NCI-H345 (cell line): ENCODE results near the gene KLC4.
"Not testable (repeated sequence)": the region's sequence is repeated elsewhere in the genome, so short reads cannot be mapped to it uniquely, and the experiment has no call there.

ENCODE experiments used
- DNase-seq: peaks from one replicate; lab custom pipeline; 2025; lab: John Stamatoyannopoulos, UW

The KLC4 gene

GRCh38 chr6:43036712-43037111, 22.7 kb upstream of the KLC4 start:
- DNase-seq = no peak

DNA sequence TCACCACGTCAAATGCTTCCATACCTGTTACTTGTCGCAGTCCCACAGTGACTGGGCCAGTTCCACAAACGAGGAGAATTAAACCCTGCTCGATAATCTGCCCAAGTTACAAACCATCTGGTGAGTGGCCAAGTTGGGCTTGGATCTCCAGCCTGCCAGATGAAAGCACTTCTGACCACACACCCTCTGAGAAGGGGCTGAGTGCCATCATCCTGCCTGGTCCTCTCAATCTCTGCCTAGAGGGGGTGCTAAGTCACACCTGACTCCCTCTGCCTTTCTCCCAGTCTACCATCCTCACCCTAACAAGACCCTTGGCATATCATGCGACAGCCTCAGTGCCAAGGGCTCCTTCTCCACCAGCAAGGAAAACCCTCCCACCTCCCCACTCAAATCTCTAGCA, 22.2 kb upstream of the KLC4 start:
- no peak for DNase-seq

GRCh38 chr6:43037706-43038105, 21.7 kb upstream of the KLC4 start:
- DNase-seq = no peak

- DNase-seq = no peak
Measured at GRCh38 chr6:43038727-43039126, 20.7 kb upstream of the KLC4 start.

- no peak for DNase-seq
Measured at GRCh38 chr6:43040542-43041257, 18.7 kb upstream of the KLC4 start.

GRCh38 chr6:43041475-43041874, 18.0 kb upstream of the KLC4 start:
- not testable (repeated sequence) for DNase-seq

DNA sequence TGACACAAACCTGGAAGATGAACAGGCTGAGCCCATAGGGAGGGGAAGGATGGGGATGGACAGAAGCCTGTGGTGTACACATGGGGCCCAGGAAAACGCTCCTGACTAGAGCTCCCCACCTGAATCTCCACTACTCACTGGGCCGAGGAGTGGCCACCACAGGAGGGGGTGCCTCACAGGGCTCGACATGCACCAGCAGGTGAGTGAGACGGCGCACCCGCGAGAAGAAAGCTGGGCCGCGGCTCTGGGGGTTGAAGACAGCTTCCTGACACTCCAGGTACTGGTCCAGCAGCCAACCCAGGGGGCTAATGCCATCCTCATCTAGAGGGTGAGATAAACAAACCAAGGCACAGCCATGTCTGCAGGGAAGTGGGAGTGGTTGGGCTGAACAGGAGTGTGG, 16.1 kb upstream of the KLC4 start:
- DNase-seq = no peak

DNA sequence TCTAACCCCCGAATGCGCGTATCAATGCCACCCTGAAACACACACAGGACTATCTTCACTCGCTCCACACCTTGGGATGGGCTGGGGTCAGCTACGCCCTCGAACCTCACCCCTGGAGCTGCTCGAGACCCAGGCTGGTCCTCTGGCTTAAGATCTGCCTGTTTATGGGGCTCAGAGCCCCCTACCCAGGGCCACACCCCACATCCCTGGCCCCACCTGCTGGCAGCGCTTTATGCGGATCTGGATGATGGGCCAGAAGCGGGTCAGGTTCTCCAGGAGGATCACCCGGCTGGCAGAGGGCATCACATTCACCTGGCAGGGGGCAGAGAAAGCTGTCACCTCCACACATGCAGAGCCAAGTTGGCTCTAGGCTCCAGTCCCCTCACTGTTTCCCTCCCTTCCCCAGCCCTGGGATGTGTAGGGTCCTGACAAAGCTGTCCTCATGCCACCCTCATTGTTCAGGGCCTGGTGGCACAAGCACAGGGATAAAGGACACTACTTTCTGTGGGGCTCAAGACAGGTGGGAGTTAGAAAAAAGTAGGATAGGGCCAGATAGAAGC, 14.0 kb upstream of the KLC4 start:
- DNase-seq = no peak

GRCh38 chr6:43047998-43048397, 11.4 kb upstream of the KLC4 start:
- DNase-seq = no peak

- no peak for DNase-seq
Measured at GRCh38 chr6:43050981-43051380, 8.4 kb upstream of the KLC4 start.

GRCh38 chr6:43052225-43052841, 7.1 kb upstream of the KLC4 start:
- no peak for DNase-seq

DNA sequence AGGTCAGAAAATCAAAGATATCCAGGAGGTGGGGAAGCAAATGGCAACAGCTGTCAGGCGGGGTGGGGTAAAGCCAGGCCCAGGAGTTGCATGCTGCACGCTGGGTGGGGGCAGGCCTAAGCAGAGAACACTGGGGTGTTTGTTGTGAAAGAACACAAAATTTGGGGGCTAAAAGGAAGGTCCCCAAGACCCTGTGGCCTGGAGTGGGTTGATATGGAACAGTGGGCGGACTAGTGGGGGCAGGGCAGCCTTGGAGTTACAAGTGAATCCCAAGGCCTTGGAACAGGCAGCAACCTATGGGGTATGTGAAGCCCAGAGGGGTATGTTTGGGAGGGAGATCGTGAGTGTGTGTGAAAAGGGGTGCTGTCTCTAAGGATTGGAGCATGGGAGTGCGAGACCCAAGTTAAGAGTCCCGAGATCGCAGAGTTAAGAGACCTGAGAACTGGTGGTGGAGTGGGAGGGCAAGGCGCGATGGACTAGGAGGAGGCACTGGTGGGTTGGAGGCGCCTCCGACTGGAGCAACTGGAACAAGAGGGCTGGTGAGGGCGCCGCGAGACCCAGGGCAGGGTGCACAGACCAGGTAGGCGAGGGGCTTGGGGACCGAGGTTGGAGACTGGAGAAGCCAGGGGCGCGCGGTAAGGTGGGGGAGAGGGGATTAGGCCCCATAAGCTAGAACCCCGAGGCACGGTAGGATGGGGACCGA, 6.4 kb upstream of the KLC4 start:
- no peak for DNase-seq

DNA sequence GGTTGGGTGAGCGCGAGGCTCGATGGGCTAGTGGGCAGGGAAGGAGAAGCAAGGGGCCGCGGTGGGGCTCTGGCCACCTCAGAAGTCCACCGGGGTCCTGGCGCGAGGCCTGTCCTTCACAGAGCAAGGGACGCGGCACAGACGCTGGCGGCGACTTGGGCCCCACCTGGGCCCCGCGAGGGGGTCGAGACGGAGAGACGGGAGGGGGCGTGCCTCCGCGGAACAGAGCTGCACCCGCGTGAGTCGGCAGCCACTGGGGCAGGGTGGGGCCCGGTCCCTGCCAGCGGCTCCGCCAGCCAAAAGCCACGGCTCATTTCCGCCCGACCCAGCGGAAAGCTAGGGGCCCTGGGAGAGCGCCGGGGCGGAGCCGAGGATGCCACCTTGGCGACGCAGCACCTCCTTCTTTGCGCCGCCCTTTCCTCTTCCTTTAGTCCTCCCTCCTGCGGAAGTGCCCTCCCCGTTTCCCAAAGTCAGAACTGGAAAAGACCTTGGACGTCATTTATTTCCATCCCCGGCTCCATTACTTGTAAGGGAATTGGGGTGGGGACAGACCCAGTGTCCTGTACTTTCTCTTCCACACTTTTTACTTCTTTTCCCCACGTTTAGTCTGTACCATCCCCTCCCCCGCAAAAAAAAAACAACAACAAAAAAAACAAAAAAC, 5.8 kb upstream of the KLC4 start, which contains the start of gene CUL7:
Gene CUL7 (minus strand): TSS at position 307 of the 661 bp plus-strand sequence. CDS start 1,063 bp downstream, outside the sequence.
- peak; percentile 94 for DNase-seq

- DNase-seq = no peak
Measured at GRCh38 chr6:43054206-43054943, 5.1 kb upstream of the KLC4 start.

GRCh38 chr6:43055966-43056365, 3.5 kb upstream of the KLC4 start:
- no peak for DNase-seq

- DNase-seq = no peak
Measured at GRCh38 chr6:43058531-43058930, 900 bp upstream of the KLC4 start.

- peak; percentile 54 for DNase-seq
Measured at GRCh38 chr6:43060034-43060754, 763 bp downstream of the KLC4 start.

DNA sequence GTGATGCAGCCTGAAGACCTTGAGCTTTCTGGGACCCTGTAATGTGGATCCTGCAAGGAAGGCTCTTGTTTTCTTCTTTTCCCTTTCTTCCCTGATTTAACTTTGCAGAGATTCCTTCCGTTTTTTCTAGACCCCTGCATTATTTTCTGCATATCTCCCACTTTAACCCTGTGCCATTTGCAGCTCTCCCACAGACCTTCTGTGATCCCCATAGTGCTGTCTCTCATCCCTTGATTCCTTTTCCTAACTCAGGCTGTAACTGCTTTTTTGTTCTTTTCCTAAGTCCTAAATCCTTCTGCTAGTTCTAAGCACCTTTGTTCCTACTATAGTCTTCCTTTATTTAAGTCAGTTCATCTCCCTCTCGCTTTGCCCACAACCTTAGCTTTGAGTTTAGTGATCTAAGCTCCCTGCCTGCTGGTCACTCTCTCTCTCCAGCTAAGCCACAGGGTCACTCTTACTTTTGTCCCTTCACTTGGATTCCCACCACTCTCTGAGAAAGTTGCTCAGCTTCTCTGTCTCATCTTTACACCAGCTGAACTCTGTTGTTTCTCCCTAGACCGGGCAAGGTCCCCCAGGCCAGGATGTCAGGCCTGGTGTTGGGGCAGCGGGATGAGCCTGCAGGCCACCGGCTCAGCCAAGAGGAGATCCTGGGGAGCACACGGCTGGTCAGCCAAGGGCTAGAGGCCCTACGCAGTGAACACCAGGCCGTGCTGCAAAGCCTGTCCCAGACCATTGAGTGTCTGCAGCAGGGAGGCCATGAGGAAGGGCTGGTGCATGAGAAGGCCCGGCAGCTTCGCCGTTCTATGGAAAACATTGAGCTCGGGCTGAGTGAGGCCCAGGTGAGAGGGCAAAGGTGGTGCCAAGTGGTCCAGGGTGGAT, 1.6 kb downstream of the KLC4 start:
- no peak for DNase-seq

- DNase-seq = no peak
Measured at GRCh38 chr6:43061861-43062260, 2.4 kb downstream of the KLC4 start.

DNA sequence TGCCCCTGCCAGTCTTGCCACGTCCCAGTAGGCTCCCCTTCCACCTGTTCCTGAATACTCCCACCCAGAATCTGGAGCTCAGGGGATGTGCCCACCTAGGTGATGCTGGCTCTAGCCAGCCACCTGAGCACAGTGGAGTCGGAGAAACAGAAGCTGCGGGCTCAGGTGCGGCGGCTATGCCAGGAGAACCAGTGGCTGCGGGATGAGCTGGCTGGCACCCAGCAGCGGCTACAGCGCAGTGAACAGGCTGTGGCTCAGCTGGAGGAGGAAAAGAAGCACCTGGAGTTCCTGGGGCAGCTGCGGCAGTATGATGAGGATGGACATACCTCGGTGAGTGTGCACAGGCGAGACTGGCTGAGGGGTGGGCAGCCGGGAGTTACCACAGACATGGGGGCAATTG, 3.4 kb downstream of the KLC4 start:
- no peak for DNase-seq
